GM19239 (cell line): Measurements from ENCODE around the gene SPEF2.

Experiments
- DNase-seq: peaks from one replicate; pipeline ENCODE4 v3.0.0; 2011; ENCODE audit warnings: low spot score; ENCODE audit not compliant: insufficient read length
- FAIRE-seq: peaks from 2 replicates; lab custom pipeline; 2011; peaks lifted over from hg19 to GRCh38; lab: Jason Lieb, UNC

SPEF2 gene

DNA sequence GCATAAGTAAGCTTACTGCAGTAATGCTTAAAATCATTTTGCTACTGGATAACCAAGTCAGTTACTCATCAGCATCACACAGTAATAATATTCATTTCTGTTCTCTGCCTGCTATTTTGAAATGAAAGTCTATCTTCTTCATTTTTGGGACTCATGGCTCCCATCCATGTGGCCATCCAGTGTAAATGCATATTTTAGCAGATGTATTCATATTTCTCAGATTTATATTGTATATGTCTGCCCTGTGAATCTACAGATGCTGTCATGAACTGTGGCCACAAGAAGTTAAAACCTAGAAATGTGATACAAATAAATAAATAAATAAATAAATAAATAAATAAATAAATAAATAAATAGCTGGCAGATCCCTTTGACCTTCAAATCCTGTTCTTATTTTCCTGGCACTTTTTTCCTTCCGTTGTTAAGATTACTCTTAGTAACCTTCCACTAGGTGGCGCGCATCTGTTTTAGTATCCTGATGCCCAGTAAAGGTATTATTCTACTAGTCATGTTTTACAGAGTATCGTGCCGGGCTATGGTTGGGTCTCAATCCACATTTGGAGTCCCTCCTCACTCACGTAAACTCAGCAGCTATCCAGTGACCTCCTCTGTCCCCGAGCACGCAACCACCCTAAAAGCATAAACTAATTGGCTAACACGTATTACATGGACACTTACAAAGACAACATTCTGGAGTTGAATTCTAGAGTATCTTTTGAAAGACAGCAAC, 159.9 kb downstream of the SPEF2 start:
- FAIRE-seq (peak; percentile 84), DNase-seq (no peak)

DNA sequence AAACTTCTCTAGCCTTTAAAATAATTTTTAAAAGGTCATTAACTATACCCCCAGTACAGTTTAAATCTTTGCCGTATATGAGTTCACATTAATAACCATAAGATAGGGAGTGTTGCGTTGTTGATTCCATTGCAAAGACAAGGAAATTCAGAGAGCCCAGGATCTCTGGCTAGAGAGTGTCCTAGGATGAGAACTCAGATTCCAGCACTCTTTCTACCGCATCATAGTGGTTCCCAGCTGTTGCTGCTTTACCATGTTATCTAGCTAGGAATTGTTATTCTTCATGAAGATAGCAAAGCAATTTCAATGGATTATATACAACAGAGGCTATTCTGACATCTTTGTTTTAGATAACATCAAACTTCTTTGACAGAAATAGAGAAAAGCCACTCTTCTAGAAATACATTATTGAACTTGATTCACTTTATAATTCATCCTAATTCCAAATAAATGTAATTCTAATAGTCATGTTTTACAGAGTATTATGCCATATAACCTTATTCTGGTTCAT, 160.7 kb downstream of the SPEF2 start:
- FAIRE-seq (no peak), DNase-seq (no peak)

DNA sequence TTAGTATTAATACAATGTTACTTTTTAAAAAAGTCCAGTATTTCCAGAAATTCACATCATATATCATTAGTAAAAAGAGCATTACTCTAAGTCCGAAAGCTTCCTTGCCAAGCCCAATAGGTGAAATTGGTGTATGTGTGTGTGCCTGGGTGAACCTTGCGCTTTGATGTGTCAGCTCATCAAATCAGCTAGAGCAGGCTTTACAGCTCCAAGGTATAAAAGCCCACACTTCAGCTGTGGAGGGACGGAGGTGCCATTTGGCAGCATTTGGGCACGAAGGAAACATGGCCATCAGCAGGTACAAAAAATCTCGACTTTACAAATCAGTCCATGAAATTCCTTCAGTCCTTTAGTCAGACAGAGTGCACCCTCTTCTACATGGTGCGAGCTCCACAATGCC, 162.6 kb downstream of the SPEF2 start:
- FAIRE-seq (no peak), DNase-seq (no peak)

DNA sequence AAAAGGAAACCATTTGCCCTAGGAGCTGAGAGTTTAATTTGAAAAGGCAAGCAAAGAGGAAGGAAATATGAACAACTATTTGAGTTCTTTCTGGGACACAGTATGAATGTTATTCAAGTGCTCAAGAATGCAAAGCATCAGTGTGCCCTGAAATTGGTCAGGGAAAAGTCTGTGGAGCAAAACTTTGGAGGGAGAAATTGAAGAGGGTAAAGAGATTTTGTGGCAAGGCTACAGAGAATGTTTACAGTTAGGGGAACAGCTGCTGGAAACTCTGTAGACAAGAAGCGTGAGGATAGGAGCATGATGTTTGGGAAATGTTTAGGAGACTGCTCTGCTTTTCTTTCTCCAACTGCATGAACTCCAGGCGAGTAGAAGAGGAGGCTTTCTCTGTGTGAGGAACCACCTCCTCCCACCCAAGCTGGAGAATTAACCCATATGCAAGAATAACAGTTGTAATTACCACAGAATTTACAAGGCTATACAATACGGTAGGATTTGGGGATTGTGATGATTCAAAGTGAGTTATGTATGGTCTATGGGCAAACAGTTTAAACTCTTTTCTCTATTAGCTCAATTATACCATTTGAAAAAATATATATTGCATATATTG, 163.6 kb downstream of the SPEF2 start:
- no peak for FAIRE-seq
- DNase-seq = no peak

DNA sequence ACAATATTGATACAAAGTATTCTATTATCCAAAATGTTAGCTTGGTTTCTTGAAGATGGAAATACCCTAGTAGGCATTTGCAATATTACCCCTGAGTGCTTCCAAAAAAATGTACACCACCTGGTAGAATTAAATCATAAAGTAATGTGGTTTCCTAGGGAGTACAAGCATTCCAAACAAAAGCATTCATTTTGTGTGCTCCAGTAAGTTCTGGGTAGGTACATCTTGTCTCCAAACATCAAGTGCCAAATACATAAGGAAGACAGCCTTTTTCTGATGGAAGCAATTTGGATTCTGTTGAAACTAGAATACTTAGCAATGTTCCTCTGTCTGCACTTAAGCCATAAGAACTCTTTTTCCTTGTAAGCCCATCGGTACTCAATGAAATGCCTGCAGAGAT, 165.9 kb downstream of the SPEF2 start:
- DNase-seq (no peak), FAIRE-seq (no peak)

DNA sequence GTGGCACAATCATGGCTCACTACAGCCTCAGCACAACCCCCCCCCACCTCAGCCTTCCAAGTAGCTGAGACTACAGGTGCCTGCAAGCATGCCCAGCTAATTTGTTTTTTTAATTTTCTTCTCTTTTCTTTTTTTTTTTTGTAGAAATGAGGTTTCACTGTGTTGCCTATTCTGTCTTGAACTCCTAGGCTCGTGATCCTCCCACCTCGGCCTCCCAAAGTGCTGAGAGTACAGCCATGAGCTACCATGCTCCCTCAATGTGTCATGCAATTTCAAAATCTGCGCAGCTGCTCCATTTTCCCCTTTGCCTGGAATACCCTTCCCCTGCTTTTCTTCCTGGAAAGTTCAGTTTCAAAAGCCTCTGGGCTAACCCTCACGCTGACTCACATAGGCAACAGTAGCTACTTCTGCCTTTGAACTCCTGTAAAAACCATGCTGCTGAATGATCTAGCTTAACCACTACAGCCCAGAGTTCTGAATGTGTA, 168.0 kb downstream of the SPEF2 start:
- no peak for FAIRE-seq

DNA sequence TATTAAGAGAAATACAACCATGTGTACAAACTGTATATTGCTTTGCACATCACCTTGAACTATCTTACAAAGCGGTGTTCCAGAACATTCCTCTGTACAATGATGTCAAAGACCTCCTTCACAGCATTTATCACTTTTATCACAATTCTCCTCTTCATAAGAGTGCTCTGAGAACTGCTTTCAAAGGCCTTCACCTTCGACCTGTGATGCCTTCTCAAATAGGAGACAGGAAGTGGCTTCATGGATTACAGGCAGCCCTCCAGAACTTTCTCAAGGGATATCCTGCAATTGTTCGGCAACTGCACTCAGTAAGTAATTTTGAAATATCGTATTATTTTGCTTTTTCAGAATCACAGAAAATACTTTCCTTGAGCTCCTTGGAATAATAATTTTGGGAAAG, 171.1 kb downstream of the SPEF2 start:
- no peak for FAIRE-seq

More for the DNA sequence above, 168.0 kb downstream of the SPEF2 start:
- DNase-seq = no peak

DNA sequence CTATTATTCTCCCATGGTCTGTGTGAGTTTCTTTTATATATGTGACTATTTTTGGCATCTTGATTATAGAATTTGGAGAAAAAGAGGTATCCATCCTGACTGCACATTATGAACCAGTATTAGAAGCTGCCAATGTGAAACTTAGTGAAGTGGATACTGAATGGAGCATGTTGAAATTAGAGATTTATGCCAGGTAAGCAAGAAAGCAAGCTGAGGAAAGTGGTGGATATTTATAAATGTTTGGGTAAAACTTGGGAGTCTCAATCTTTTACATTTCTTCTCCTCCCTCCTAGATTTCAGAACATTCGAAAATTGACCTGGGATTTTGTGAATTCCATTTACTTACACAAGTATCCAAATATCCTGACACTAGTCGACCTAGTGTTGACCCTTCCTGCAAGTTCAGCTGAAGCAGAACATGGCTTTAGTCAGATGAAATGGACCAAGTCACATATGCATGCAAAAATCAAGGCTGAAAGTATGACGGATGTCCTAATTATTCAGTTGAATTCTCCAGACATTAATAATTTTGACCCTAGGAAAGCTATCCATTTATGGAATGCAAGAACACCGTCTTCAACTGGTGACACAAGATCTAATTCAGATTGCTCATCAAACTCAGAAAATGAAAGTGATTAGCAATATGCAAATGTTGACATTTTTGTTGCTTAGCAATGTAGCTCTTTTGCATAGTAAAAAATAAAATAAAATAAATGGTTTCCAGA, 172.2 kb downstream of the SPEF2 start:
- DNase-seq (no peak), FAIRE-seq (no peak)

More for the DNA sequence above, 171.1 kb downstream of the SPEF2 start:
- no peak for DNase-seq

DNA sequence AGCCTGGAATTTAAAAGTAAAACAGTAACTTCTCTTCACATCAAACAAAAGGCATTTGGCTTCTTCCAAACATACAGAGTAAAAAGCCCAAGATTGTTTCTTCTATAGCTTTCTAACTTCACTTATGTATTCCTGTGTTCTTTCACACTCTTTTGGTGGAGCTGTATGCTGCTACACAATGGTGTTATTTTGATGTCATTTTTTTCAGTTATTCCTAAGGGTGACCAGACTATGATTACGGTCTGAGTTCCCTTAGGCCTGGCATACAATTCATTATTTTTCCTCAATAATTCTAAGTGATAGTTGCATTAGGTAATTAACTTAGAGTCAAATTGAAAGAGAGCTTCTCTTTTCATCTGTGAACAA, 172.8 kb downstream of the SPEF2 start:
- DNase-seq = no peak
- FAIRE-seq = no peak

DNA sequence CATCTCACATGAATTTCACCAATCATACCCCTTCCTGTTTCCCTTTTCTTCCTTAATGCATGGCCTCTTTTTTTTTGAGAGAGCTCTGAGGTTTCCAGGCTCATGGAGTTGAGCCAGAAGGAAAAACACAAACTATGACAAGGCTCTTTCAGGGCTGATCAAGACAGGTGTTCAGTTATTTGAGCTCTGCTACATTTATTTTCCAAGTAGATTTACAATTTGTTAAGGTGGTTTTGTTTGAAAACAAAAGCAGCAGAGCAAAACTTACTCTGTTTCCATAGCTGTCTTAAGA, 176.6 kb downstream of the SPEF2 start:
- no peak for DNase-seq
- FAIRE-seq = no peak

DNA sequence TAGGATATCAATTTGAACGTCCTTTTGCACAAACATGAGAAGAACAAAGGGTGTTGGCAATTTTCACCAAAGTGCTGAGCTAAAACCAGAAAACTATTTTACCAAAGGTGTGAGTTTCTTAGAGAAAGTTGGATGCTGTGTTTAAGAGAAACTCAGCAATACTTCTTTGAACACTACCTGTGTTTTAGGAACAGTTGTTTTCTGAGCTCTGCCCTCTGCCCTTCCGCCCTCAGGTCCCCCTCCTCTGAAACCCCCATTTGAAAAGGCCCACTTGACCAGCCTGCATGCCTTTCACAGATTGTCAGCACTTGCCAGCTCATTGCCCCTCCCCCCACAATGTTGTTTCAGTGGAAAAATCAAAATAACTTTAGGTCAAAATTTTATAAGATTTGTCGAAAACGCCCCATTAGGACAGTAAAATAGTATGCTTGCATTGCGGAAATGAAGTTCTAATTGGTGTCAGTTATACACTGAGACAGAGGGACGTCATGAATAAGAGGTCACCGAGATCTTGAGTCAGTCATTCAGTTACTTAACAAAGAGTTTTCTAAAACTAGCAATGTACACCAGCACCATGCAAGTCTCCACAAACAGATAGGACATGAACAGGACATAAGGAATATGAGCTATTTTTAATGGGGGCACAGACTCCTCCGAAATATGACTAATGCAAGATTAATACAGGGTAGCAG, 177.2 kb downstream of the SPEF2 start:
- DNase-seq (no peak), FAIRE-seq (no peak)

DNA sequence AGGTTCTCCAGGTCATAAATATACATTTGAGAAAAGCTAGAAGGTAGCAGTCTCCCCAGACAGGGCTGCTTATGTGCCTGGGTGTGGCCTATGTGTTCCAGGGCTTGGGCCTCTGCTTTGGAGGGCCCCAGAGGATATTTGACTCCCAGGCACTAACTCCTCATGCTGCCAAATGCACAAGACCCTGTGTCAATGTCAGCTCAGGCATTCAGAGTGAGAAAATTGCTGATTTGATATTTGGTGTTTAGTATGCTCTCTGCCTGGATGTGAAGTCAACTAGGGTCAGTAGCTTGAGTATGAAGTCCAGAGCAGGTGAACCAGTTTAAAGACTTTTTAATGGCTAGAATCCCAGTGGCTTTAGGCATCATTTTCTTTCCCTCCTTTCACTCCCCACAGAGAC, 181.5 kb downstream of the SPEF2 start:
- FAIRE-seq (no peak), DNase-seq (no peak)

DNA sequence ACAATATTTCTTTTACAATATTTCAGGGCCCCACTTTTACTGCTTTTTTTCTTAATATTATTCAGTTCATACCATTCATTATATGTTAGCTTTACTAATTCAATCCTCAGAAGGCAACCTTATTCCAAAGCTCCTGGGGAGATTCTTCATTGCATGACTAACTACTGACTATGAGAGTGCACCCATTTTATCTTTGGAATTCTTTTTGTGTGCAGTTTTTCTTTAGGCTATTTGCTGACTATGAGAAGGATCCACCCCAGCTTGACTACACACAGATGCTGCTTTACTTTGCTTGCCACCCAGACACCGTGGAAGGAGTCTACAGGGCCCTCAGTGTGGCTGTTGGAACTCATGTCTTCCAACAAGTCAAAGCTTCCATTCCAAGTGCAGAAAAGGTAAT, 182.1 kb downstream of the SPEF2 start:
- FAIRE-seq = no peak

DNA sequence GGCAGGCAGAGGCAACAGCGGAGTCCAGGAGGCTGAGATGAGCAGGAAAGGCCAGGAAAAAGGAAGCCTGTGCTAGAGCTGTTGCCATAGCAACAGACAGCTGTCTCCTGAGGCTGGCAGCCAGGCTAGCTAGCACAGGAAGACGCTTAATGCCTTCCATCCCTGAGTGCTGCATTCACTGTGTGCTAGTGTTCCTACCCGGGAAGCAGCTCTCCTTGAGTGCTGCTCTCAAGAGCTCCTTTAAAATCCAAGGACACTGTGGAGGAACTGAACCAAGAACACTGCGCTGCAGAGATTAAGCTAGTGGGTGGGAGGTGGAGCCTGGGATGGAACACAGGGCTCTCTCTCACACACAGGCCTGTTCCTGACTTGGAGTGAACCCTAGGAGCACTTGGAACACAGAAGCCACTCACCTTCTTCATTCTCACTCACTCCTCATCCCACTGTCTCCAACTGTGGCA, 185.6 kb downstream of the SPEF2 start:
- no peak for FAIRE-seq
- no peak for DNase-seq

More for the DNA sequence above, 182.1 kb downstream of the SPEF2 start:
- DNase-seq = no peak

DNA sequence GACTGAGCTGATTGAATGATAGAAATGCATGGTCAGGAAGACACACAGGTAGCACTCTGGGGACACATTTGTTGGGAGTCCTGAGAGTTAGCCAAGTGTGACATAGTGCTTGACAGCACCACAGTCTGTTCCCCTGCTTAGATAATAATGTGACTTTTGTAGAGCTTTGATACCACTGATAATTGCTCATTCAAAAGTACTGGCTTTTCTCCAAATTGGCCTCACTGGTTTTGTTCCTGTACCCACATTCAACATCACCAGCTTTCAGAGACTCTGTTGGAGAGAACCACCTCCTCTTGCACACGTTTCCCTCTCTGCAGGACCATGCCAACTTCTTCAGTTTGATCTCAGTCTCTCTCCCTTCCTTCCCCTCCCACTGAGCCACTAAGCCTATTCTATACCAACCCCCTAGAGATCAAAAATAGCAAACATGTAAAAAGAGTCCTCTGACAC, 186.6 kb downstream of the SPEF2 start:
- FAIRE-seq = no peak
- no peak for DNase-seq

DNA sequence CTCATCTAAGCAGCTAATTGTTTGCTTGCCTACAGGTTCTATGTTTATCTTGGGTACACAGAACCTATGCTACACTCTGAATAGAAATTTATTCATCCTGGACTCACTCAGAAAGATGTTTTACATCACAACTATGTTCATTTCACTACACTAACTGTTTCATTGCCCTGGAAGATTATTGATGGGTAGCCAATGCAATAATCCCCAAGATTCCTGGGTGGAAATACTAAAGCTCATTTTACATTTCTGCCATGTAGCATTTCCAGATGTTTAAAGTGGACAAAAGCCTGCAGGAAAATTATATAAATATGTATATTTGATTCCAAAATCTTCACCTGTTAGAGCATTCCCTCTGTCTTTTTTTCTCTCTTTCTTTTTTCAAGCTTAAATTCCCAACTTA, 187.2 kb downstream of the SPEF2 start:
- no peak for DNase-seq

DNA sequence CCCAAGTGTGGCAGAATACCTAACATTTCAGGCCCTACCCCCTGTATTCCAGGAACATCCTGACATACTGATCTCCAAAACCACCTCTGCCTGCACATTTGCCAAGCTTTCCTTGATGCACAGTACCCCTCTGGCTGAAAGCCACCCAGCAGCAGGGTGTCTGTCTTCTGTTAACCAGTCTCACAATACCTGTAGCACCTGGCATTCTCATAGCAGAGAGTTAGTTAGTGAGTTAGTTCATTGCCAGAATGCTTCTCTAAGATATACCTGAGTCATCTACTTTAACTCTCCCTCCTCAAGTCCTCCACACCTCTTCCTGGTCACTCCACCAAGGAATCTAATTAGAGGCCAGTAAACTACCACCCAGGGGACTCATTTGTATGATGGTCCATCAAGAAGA, 192.9 kb downstream of the SPEF2 start:
- no peak for DNase-seq
- no peak for FAIRE-seq

More for the DNA sequence above, 187.2 kb downstream of the SPEF2 start:
- no peak for FAIRE-seq

DNA sequence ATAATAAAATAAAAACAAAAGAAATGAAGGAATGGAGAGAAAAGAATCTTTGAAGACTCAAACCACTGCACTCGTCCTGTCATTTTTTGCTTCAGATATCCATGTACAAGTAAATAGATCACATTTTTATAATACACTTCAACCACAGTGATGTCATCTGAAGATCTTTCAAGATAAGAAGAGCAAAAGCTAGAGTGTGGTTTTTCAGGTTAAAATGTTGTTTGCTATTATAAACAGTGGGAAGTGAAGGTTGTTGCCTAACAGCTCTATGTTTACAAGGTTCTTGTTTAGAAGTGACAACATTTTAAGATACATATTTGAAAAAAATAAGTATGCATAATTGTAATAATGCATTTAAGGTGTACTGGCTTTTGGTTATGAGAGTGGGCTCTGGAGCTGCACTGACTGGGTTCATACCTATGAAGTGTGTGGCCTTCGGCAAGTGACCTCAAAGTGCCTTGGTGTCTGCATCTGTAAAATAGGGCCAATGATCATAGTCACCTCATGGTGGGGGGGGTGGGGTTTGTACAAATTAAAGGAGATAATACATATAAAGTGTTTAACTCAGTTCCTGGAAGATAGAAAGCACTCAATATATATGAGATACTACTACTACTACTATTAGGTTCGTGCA, 193.6 kb downstream of the SPEF2 start:
- no peak for DNase-seq
- FAIRE-seq = no peak

DNA sequence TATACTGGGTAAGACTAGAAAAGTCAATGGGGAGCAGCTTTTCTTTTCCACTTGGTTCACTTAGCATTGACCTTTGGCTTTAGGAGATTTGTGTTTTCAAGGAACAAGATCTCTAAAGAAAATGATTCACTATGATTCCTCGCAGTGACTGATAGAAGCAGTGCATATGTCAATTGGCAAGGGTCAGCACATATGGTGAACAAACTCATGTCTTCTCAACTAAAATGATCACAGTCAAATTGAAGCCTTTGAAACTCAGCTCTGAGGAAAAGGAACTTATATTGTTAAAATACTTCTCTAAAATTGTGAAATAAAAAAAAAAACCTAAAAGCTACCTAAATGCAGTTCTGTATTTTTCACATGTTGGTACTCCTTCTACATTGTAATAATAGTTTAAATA, 195.9 kb downstream of the SPEF2 start:
- FAIRE-seq = no peak

More for the DNA sequence above, 195.9 kb downstream of the SPEF2 start:
- no peak for DNase-seq
